DMS79 treated with DMSO at 0.1 percent for 48 hours (cell line): ENCODE data around the gene CCNK.
A peak's percentile ranks its signal among the peaks of the same experiment; 100 is the strongest.

Source experiments
- DNase-seq: peaks from one replicate; lab custom pipeline; 2025; lab: John Stamatoyannopoulos, UW

CCNK gene

DNA sequence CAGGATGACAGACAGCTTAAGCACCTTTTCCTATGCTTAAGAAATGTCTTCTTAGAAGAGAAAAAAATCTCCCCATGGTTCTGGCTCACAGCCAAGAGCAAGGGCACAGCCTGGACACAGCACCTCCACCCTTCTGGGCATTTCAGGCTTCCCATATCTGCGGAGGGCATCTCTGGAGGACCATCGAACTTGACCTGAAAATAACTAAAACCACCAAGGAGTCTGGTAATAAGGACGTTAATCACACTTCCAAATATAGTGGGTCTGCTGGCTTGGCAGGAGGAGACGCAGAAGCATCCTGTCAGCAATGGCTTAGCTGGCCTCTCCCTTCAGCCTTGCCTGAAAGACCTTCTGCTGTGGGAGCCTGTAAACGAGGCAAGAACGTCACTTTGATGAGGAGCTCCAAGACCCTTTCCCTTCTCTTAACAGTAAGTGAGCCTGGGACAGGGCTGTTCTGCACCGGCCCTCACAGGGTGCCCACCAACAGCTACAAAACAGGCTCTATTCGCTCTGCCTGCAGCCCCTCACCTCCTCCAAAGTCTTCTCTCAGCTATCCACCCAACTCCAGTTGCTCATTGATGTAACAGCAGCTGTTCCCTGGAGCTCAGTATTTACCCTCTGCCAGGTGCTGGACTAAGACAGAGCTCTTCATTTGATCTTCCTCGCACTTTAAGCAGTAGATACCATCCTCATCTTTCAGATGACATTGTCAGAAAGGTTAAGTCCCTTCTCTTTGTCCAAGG, 13.7 kb upstream of the CCNK start:
- DNase-seq, result no peak

DNA sequence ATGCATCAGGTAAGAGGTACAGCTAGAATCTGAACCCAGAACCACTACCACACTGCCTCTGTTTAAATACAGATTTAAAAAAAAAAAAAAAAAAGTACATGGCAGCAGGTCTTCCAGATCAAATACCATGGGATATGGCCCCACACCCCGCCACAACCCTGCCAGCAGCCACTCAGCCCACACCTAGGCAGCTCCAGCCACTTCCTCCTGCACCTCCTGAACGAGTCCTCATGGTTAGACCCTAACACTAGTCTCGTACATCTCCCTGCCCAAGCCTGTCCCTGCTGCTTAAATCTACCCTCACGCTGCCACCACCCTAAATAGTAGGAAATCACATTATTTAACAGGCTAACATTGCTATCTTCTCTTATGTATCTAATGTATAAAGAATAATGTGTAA, 13.1 kb upstream of the CCNK start:
- no peak for DNase-seq

DNA sequence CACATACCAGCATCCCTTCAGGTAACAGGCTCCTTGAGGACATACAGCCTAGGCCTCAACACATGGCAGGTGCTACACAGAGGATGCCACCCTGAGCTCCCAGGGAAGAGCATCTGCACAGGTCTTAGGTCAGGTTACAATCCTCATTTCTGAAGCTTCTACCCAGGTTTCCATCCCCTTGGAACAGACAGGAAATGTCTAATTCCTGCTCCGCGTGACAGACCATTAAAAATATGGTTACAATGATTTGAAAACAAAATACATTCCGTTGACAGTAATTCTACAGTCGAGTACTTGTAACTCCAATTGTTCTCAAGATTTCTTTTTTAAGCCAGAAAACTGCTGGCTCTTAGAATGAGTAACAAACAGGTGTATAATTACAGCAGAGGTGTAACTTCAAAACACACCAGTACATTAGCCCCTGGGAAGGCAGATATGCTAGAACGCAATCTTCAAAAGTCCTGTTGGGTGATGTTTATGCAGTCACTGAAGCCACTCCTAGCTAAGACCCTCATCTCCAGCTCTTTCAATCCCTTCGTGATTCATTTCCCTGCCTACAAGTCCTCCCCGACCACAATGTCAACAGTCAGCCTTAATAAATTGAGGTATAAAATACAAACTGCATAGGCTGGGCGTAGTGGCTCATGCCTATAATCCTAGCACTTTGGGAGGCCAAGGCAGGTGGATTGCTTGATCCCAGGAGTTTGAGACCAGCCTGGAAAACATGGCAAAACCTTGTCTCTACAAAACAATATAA, 12.2 kb upstream of the CCNK start:
- peak; percentile 94 for DNase-seq

DNA sequence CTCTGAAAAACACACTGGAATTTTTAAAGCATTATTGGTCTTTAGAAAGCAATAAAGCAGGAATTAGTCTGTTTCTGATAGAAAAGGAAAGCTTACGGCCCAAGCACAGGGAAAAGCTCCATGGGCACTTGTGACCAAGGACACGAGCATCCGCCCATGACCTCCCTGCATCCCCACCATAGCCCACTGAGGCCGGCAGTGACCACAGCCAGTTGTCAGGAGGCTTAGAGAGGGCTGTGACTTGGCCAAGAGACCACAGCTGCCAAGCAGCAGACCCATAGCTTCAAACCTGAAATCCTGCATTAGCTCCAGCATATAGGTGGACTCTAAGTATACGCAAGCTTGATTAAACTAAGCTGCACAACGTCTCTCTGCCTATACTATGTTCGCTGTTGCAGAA, 9.5 kb upstream of the CCNK start:
- no peak for DNase-seq

DNA sequence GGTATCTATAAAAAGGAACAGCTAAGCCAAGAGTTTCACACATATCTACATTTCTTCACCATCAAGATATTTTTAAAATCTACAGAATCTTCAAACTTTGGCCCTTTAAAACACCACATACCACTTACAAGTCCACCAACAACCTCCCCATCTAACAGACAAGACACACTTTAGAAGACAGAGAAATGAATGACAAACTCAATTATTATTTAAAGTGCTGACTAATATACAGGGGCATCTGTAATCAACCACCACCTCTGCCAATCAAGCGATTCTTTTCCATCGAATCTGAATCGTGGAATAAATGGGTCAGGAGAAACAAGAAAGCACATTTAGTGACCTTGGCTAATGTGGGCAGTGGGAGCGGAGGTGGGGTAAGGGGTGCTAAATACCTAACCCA, 8.3 kb upstream of the CCNK start:
- DNase-seq, result no peak

DNA sequence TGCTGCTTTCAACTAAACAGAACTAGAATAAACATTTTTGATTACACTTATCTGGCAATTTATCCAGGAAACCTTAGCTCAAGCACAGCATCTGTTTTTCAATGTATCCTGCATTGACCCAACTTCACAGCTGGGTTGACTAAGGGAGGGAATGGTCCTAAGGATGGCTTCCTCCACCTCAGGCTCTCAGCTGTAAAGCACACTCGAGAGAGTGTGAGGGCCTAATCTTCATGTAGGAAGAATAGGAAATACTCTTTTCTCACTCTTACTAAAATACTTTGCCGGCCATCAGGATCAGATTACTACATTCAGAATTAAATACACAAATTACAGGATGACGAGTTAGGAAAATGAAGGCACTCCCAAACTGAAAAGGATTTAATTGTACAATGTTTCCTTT, 7.8 kb upstream of the CCNK start:
- DNase-seq, result peak; percentile 20

DNA sequence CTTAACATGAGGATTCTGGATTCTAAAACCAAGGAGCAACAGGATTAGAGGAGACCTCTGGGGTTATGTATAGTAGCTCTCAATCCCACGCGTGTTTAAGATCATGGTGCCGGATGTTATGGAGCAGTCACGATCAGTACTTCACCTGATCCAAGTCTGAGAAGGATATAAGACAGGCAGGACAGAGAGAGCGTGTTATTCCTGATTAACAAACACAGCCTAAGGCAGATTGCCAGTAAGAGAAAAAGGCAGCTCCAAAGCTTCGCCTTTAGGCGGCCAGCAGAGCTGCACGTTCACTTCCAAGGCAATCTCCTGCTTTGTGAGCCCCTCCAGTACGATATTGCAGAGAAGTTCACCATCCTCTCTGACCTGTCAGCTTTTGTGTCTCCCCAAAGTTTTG, 6.0 kb upstream of the CCNK start:
- DNase-seq, result no peak

DNA sequence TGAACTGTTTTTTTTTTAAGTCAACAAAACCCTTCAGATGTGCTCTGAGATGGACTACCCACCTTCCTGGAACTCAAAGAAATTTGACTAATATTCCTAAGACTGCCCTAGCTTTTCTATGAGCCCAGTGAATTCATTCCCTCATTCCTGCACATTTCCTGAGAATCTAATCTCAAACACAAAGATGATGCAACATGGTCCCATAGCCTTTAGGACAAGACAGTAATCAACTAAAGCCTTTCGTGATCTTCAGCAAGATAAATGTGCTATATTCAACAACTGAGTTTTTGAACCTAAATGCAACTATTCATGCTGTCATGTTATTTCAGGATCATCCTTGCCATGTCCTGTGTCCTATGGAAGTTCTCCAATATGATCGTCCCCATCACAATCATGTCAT, 5.5 kb upstream of the CCNK start:
- no peak for DNase-seq

DNA sequence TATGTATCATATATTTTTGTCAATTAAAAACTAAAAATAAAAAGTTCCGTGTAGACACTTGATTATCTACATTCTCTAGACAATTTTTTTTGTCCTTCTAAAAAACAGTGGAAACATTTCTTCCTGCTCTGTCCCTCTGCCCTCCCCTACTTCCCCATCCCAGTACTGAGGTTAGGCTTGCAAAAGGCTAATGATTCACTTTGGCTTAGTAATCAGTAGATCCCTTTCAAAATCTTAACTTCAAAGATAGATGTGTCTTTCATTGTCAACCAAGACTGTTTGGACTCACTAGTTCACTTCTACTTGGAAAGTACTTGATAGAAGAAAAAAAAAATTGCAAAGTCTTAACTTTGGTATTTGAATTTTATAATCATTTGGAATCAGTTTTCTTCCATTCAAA, 4.3 kb upstream of the CCNK start:
- no peak for DNase-seq

DNA sequence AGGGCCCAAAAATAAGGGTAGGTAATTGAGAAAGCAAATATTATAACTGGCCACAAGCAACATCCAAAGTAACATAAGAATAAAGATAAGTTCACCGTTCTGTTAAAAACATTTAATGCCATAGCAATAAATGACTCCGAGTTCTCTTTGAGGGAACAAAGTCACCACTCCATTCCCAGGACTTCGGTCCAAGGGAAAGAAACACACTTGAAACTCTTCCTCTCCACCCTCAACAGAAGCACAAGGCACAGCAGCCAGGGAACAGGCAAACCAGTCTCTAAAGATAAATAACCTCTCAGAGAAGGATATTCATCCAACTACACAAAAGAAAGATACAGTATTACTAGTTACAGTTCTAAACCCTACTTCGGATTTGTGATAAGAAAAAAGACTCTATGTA, 3.1 kb upstream of the CCNK start:
- DNase-seq, result no peak

DNA sequence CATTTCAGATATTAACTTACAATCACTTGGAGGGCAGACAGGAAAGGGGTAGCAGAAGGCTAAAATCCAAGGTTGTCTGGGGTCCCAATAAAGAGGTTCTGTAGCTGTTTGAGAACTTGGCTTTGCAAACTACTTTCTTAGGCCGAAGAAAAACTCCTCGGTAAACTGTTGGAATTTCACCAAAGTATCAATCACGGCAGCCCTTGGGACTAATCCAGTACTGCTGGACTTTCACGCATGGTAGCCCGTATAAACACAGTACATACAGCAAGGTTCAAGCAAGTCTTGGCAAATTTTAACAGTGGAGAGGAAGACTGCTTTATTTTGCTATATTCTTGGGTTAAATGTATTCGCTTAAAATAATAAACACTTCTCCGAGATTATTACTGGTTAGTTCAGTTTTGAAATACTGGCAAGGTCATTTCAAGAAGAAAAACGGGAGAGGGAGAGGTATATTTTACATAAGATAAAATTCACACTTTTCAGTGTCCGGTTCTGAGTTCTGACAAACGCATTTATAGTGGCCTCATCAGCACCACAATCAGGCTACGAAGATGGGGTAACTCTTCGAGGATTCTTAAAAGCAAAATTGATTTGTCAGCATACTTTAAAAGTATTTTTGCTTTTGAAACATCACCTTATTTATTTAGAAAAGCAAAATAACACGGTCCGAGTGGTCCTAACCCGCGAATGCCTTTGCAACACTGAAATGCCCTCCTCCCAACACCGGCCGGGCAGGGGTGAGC, 1.9 kb upstream of the CCNK start:
- DNase-seq, result no peak

DNA sequence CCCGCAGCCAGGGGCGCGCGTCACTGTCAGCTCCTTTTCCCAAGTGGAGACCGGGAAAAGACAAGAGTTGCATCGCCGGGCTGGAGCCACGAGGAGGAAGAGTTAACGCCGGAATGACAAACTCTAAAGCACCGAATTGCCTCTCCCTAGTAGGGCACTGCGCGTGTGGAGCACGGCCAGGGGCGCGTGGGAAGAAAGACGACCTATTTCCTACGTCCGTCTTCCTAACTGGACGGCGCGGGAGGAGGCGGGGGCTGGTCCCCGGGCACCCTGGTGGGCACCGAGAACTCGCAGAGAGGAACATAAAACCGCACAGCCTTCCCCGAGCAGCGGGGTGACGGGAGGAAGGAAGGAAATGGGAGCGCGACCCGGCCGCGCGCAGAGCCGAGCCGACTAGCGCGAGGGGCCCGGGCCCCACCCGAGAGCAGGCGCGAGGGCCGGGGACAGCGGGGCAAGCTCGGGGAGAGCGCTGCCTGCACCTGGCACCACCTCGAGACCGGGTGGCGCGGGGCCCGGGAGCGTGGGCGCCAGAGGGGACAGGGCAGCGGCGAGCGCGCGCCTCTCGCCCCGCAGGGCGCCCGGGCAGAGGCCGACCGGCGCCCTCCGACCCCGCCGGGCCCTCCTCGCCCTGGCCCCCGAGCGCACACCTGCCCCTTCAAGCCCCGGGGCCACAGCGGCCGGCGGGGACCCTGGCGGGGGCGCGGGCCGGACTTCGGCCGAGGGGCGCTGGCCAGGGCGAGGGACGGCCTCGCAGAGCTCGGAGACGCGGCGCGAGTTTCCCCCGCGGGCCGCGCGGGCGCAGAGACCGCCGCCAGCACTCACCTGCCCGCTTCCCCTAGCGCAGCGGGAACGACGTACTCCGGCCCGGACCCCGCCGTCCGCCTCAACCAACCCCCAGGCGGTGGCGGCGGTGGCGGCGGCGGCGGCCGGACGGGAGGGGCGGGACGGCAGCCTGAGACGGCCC, 1.0 kb upstream of the CCNK start, which contains the start of gene SETD3:
TSS of gene SETD3 (minus strand) at position 954 of the 964 bp plus-strand sequence. CDS start 15,054 bp downstream, outside the sequence.
- peak; percentile 42 for DNase-seq

DNA sequence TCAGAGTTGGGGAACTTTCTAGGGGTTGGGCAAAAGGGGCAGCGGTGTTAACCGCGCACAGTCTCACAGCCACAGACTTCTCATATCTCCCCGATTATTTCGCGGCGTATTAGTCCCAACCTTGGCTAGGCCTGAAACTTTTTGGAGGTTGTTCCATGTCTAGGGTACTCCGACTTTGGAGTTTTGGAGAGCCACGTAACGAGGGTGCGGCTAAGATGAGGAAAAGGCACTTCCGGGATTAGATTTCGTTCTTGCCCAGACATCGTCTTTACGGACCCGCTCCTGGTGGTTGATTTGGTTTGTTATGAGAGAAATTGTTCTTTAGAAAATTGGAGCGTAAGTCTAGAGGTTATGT, 513 bp downstream of the CCNK start:
- peak; percentile 34 for DNase-seq

DNA sequence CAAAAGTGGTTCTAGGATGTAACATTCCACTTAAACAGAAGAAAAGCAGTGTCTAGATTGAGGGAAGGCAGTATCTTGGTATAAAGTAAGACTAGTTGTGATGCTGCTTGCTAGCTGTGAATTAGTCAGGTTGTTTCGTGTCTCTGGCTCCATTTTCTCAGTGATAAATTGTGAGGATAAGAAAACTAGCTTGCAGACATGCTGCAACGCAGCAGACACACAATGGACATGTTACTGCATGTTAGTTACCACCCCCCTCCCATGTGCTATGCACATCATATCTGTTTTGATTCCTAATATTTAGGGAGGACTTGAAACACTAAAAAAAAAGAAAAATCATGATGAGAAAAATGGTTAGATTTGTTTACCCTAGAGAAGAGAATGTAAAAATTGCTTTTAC, 2.9 kb downstream of the CCNK start:
- no peak for DNase-seq

DNA sequence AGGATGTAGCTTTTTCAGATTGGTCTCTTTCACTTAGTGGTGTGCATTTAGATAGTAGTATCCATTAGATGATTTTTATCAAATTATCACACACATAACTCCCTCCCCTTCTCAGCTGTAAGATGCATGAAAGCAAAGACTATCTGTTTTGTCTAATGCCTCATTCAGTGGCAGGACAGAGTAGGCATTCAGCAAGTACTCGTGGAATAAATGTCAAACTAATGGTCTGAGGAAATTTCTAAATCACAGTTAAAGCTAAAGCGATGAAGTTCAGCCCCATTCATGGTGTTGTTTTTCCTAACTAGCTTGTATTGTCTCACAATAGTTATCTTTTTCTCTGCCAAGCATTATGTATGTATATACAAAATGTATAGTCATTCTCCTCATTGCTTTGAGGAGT, 16.1 kb downstream of the CCNK start:
- DNase-seq, result no peak

DNA sequence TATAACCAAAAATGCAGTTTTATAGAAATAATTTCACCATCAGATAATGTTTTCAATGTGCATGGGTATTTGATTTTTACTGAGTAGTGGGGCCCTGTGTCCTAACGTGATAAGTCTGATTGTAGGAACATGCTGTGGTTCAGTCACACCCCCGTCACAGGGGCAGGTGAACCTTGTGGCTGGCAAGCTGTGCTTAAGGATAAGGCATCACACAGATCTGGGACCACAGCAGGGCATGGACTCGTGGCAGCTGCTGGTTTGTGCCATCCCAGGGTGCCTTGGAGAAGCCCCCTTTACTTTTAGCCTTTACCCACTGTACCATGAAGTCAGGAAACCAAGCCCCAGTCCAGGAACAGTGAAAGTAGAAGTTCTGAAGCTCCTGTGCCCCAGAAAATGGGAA, 16.7 kb downstream of the CCNK start:
- no peak for DNase-seq

DNA sequence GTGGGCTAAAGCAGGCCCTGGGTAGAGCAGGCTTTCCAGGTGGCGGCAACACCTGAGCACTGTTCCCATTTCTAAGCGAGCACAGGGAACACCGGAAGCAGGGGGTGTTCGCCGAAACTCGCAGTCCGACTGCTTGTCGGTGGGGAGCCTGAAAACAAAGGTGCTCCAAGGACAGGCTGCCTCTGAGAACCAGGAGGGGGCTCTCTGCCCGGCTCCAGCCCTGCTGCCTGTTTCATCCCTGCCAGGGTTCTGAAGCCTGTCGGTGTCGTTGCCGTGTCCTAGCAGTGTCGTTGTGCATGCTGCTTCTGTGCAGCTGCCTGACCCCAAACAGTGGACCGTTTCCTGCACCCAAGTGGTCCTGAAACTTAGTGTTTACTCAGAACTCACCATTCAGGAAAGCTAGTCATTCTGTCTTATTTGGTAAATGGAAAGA, 21.8 kb downstream of the CCNK start:
- DNase-seq, result no peak

DNA sequence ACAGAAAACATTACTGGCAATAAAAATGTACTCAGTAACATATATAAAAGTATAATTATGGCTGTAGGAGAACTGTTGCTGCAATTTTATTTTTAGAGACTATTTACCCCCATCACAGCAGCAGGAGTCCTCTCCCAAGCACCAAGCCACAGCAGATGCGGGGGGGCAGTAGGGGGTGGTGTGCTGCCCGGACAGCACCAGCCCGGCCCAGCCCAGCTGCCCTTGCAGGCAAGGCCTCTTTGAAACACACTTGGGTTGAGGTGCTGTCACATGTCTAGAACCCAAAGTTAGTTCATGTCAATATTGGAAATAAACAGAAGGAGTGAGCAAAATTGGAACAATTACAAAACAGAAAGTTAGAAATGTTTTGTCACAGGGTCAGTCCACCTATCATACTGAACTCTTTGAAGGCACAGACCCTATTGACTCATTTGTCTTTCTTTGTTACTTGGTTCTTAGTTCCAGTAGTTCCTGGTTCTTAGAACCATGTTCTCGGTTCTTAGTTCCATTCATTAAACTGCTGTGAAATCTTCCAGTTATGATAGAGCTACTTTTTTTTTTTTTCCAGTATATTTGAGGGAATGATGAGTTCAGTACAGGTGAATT, 22.7 kb downstream of the CCNK start:
- DNase-seq, result no peak

DNA sequence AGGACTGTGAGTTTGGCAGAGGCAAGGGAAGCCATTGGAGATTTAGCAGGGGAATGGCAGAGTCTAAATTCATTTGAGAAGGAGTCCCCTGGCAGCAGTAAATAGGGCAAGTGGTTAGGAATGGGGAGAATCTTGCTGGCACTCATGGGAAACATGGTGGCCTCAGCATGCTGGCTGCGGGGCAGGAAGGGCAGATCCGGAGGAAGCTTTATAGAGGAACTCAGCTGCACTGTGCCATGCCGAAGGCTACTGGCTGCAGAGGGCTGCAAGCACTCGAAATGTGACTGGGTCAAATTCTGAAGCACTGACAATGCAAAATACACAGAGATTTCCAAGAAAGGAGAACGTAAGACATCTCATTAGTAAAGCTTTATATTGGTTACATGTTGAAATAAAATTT, 23.9 kb downstream of the CCNK start:
- no peak for DNase-seq

DNA sequence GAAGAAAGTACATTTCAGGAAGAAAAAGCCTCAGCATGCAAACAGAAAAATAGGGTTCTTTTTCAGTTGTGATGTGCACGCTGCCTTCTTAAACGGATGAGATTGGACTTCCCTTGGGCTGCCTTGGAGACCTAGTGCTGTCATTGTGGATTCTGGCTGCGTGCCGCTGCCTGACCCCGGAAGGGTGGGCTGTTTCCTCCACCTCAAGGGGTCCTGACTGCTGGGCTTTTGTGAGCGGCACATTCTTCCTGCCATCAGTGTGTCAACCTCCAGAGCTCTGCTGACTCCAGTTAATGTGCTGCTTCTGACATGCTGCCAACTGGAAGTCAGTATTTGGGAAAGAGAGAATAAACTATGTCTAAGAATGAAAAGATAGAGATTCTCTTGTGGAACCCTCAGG, 25.1 kb downstream of the CCNK start:
- no peak for DNase-seq

DNA sequence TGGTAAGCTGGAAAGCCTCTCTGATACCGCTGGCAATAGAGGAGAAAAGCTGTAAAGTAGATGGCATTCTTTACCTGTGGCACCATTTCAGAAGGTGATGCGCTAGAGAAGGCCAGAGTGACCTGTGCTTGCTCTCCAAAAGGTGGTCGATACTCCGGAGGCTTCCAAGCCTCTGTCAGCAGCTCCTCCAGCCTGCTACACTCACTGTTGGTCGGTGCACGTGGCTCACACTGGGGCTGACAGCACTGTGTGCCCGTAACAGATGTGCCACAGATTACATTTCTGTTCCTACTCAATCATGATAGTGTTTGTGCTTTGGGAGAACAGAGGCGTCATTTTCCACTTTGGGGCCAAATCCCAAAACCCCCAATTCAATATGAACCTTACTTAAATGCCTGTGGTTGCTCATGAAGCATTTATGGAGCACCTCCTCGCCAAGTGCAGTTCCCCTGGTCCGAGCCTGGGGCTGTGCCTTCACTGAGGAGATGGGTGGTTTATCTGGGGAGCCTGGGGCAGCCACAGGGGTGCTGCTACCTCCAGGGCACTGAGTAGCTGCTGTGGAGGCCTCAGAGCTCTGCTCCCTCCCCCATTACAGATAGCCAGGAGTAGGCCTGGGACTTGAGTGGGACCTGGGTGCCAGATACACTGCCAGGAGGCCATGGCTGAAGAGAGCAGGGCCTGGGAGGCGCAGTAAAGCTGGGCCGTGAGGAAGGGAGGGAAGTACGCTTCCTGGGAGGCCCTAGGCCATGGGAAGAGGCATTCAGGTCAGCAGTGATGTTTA, 26.8 kb downstream of the CCNK start:
- DNase-seq, result no peak
